GM06990 (cell line): Measurements from ENCODE around the gene ALPP.

ENCODE experiments used
- DNase-seq: peaks from one replicate; pipeline ENCODE4 v3.0.0-alpha.2; 2011; ENCODE audit not compliant: insufficient read length; ENCODE audit errors: extremely low read depth
- H3K27me3 ChIP-seq: replicated peaks from 2 replicates; pipeline ENCODE4 v1.6.0; 2011; ENCODE audit warnings: low read length; ENCODE audit not compliant: control insufficient read depth, insufficient read depth
- H3K36me3 ChIP-seq: 2 replicates; pipeline ENCODE4 v1.5.1; 2011; ENCODE audit warnings: low read length; ENCODE audit not compliant: control insufficient read depth, insufficient read depth
- H3K4me3 ChIP-seq: replicated peaks from 2 replicates; pipeline ENCODE4 v1.5.1; 2011; ENCODE audit warnings: low read depth, mild to moderate bottlenecking, control low read depth, low read length
- CTCF ChIP-seq: IDR thresholded peaks from 2 replicates; pipeline ENCODE4 v1.5.1; 2011; ENCODE audit warnings: low read length, control low read depth, mild to moderate bottlenecking, inconsistent platforms; ENCODE audit not compliant: insufficient read depth, poor library complexity, severe bottlenecking

ALPP gene

DNA sequence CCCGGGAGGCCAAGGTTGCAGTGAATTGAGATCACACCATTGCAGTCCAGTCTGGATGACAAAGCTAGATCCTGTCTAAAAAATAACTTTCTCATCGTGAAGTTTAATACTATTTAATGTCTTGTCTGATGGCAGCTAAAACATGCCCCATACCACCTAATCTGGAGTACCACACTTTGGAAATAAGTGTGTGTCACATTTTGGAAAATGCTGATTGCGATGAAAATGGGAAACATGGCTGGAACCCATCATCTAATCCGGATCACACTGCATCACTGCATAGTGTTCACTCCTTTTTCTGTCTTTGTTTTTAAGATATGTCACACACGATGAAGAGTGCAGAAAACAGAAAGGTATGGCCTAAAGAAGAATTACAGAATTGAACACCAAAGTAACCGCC lies 31.2 kb upstream of the ALPP start:
- DNase-seq: no peak
- no peak for TF ChIP-seq CTCF
- Histone ChIP-seq H3K36me3 (no peaks in the 10 kb centered on the region), H3K4me3 (no peak overlapping the region), H3K27me3 (peaks cover 3% of the 10 kb centered on the region)

- DNase-seq: no peak
- Histone ChIP-seq H3K36me3 (no peaks in the 10 kb centered on the region), H3K4me3 (no peak overlapping the region), H3K27me3 (peaks cover 3% of the 10 kb centered on the region)
- no peak for TF ChIP-seq CTCF
These were observed 29.6 kb upstream of the ALPP start for GRCh38 chr2:232348936-232349335.

DNA sequence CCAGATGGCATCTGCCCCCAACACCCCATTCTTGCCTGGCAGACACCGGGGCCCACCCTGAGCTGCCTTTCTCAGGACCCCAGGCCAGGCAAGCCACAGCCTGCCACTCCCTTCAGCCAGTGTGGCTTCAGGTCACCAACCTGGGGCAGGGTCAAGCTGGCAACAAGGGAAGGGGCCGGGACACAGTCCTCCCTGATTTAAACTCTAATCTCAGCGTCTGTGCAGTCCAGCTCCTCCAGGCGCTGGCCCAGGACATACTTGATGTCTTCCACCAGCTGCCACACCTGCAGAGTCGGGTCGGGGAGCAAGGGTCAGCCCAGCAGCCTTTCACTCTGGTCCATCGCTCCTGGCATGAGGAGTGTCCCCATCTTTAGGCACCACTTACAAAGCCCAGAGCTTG lies 29.0 kb upstream of the ALPP start:
- no peak for DNase-seq
- H3K27me3 ChIP-seq: peaks cover 3% of the 10 kb centered on the region
- H3K4me3 ChIP-seq: no peak overlapping the region
- no peaks in the 10 kb centered on the region for H3K36me3 ChIP-seq
- TF ChIP-seq CTCF: no peak

DNA sequence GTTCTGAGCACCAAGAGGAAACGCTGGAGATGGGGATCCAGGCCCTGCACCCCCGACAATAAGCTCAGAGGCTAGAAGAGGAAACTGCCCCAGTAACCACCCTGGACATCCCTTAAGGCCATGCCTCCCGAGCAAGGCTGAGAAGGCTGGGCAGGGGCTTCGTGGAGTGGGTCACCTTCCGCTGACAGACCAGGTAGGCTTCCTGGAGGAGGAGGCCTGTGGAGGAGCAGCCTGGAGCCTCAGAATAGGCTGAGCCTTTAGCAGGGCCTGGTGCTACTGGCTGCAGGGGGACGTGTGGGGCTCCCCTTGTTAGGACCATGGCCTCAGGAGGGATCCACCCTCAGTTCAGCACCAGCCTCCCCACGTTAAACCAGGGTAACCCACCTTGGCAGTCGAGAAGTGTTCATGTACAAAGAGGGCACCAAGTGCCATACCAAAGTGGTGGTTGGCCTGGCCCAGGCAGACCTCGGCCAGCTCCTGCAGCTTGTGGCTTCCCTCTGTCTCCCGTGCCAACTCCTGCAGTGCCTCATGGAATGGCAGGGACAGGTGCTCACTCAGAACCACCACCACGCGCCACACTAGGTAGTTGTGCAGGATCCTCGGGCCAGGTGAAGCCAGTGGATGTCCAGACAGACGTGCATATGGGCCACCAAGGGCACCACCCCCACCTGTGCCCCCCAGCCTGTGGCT lies 28.5 kb upstream of the ALPP start:
- Histone ChIP-seq H3K4me3 (no peak overlapping the region), H3K27me3 (peaks cover 3% of the 10 kb centered on the region), H3K36me3 (no peaks in the 10 kb centered on the region)
- no peak for DNase-seq
- TF ChIP-seq CTCF: no peak

DNA sequence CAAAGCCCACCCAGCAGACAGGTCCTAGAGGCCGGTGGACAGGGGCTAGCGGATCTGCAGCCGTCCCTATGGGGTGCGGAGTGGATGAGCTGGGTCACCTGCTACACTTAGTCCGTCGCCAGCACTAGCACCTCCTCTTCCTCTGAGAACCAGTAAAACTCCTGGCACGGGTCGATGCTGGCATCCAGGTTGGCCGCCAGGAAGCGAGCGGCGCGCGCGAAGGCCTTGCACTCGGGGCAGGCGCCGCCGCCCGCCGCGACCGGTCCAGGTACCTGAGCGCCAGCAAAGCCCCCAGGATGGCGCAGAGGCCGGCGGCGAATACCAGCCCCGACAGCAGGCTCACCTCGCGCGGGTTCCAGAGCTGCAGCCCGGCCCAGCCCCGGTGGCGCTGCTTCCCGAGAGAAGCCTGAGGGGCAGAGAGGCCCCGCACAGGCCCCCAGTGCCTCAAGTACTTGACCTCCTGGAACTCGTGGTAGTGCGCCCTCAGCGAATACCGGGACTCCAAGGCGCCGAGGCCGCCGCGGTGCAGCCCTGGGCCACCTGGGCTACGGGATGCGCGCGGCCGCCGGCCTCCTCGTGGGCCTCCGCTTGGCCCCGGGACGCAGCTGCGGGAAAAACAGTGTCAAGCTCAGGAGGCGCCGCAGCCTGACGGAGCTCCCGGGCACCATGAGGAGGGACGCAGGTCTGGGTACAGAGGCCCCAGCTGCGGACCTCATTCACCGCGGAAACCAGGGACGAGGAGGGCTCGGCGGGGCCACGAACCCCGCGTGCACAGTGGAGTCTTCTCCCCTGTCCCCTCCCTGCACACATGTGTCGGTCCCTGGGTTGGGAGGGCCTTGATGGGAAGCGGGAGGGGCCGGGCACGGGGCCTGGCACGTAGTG lies 27.5 kb upstream of the ALPP start:
- no peaks in the 10 kb centered on the region for H3K36me3 ChIP-seq
- TF ChIP-seq CTCF: no peak
- H3K27me3 ChIP-seq: peaks cover 3% of the 10 kb centered on the region
- DNase-seq: no peak
- H3K4me3 ChIP-seq: no peak overlapping the region
